GM19193 (cell line): Measurements from ENCODE around the gene PDXK.

Source experiments
- POLR2A ChIP-seq: IDR thresholded peaks from 4 replicates; pipeline ENCODE4 v1.6.1; 2011; ENCODE audit not compliant: insufficient read depth, insufficient read length; ENCODE audit errors: extremely low read depth

PDXK gene

GRCh38 chr21:43691801-43692200 is 27.1 kb upstream of the PDXK start:
- TF ChIP-seq POLR2A: no peak

DNA sequence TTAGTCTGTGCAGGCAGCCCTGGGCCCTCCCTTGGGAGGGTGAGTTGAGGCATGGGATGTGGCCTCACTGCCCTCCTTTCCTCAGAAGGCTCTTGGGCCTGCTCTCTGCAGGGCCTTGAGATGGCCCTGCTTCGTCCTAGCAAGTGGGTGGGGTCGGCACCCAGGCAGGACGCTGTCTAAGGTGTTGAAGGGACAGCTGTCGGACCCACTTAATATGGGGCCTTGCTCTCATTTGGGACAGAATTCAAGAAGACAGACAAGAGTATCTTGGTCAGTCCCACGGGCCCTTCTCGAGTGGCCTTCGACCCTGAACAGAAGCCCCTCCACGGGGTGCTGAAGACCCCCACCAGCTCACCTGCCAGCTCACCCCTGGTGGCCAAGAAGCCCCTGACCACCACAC is 26.0 kb upstream of the PDXK start:
- no peak for TF ChIP-seq POLR2A

DNA sequence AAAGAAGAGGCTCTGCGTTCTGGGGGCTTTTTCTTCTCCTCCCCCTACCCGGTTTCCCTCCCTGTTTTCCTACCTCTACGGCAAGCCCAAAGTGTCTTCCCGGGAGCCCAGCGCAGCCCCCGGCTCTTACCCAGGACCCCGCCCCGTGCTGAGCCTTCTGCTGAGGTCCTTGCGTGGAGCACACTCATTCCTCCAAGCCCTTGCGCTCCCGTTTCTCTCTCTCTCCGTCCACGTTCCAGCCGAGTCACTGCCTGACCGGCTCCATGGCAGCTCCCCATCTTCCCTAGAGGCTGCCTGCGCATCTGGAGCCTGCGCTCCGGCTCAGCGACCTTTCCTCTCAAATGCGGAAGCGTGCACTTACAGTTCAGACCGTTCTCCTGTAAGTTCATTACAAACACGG is 24.9 kb upstream of the PDXK start:
- TF ChIP-seq POLR2A: no peak

GRCh38 chr21:43694437-43695079 is 24.4 kb upstream of the PDXK start:
- no peak for TF ChIP-seq POLR2A

DNA sequence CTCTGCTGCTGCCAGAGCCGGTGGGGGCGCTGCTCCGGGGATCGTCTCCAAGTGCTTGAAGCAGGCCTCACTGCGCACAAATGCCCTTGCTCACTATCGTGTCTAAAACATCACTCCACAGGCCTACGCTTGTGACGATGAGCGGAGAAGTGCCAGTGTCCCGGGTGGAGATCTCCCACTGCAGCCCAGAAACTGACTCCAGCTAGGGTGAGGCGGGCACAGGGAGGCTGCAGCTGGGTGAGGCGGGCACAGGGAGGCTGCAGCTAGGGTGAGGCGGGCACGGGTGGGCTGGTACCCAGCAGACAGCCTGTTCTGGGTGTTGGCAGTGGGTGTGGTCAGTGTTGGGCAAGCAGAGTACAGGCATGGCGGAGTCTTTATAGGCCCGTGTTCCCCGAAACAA is 22.7 kb upstream of the PDXK start:
- no peak for TF ChIP-seq POLR2A

DNA sequence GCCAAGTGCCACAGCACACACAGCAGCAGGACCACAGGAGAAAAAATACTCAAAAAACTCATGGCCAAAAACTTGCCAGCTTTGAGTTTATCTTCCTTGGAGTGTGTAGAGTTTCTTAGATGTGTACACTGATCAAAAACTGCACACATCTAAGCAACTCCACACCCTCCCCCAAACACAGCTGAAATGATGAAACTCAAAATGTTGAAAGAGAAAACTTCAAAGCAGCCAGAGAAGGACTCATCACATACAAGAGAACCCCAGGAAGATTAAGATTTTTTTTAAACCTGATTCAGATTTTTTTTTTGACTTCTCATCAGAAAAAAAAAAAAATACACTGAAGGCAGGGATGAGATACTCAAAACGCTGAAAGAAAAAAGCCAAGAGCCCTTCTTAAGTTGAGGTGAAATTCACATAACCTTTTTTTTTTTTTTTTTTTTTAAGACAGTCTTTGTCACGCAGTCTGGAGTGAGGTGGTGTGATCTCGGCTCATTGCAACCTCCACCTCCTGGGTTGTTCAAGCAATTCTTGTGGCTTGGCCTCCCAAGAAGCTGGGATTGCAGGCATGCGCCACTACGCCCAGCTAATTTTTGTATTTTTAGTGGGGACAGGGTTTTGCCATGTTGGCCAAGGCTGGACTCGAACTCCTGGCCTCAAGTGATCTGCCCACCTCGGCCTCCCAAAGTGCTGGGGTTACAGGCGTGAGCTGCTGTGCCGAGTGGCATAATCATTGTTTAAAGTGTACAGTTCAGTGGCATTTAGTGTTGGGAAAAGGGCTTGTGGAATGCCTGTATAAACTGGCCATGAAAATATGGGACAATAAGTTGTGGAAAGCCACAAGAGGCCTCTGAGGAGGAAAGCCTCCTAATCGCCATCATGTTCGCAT is 20.9 kb upstream of the PDXK start:
- TF ChIP-seq POLR2A: no peak

DNA sequence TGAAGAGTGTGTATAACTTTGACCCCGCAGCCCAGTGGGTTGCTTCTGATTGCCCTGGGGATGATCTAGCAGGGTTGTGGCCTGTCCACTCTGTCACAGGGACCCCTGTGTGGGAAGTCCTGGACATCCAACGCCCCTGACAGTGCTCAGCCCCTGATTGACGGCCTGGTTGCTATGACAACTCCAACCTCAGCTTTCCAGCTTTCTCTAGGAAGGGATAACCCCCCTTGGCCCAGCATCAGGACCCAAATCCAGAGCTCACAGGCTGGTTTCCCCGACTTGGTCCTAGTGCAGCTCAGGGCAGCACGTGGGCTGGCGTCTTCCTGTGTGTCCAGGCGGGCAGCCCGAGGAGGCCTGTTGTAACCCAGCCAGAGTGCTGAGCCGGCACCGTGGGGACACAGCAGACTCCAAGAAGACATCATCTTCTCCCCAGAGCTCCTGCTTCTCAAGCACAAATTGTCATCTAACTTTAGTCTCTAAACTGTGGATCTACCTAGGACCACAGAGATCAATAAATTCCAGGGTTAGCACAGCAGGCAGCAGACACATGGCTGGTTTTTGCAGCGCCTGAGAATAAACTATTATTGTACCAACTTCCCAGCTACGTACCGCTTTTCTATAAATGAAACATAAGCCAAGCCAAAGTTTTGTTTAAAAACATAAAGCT is 18.9 kb upstream of the PDXK start:
- no peak for TF ChIP-seq POLR2A

DNA sequence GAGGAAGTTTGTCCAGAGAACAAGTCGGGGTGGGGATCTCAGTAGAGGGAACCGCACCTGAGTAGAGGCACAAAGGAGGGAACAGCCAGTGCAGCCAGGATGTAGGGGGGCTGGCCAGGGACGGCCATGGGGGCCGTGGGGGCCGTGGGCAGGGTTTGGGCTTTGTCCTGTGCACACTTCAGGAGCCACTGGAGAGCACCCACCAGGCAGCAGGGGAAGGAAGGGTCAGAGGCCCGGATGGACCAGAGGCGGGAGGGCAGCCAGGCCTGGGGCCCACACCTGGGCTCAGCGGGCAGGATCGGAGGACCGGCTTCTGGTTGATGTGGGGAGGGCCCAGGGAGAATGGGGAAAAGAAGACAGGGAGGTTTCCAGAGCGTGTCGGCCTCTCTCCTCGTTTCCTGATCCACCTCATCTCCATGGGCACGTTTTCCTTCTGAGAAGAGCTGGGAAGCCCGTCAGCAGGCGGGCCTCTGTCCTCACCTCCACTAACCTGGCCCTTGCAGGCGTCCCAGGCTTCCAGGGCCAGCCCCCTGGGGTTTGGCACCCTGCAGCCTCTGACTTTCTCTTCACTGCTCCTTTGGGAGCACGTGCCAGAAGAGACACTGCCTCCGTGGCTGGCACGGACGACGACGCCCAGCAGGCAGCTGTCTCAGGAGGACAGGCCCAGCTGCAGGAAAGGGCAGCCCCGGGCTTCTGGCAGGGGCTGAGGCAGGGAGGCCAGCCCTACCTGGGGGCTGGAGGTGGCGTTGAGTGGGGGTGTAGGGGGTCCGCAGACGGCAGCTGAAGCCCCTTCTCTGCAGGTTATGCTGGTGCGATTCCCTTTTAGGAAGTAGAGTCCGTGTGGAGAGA is 16.8 kb upstream of the PDXK start:
- TF ChIP-seq POLR2A: no peak

GRCh38 chr21:43702785-43703034 is 16.2 kb upstream of the PDXK start:
- no peak for TF ChIP-seq POLR2A

- no peak for TF ChIP-seq POLR2A
These were observed 15.7 kb upstream of the PDXK start for GRCh38 chr21:43703035-43703880.

DNA sequence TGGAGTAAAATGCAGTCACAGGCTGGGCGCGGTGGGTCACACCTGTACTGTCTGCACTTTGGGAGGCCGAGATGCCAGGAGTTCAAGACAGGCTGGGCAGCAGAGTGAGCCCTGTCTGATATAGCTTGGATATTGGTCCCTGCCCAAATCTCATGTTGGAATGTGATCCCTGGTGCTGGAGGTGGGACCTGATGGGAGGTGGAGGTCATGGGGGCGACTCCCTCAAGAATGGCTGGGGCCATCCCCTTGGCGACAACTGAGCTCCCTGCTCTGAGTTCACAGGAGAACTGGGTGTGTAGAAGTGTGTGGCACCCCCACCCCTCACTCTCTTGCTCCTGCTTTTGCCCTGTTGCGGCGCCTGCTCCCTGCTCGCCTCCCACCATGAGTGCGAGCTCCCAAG is 11.5 kb upstream of the PDXK start:
- TF ChIP-seq POLR2A: no peak

- TF ChIP-seq POLR2A: no peak
These were observed 10.1 kb upstream of the PDXK start for GRCh38 chr21:43708745-43709381.

DNA sequence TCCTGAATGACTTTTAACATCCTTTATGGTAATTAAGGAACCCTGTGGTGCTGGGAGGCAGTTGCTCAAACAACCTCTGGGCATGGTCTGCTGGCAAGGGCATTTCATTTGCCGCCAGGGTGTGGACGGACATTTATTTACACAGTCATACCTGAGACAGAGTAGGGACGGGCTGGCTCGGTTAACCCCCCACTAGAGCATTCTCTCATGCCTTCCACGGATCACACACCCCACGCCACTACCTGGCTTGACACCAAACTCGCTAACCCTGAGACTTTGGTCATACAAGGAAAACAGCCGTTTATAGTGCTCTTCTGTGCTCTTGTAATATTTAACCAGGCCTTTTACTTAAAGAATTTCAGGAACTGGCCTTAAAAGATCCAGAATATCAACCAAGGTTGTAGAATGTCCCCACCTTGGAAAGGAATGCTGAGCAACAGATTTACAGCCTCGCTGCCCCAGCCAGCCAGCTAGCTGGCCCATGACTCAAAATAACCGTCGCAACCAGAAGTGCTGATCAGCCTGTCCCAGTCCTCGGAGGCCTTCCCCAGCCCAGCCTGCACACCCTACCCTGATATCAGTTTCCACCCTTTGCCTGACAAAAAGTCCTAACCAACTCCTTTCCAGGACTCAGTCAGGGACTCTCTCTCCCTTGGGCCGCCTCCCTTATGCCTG is 6.5 kb upstream of the PDXK start:
- no peak for TF ChIP-seq POLR2A
